IPS-18c (cell line): ENCODE results near the gene TMEM43.

Experiments used
- H3K4me3 ChIP-seq: 2 replicates; pipeline ENCODE4 v1.7.0; 2013; ENCODE audit warnings: low read depth, mild to moderate bottlenecking, low read length, moderate library complexity; ENCODE audit not compliant: insufficient read depth
- H3K9me3 ChIP-seq: one replicate; pipeline ENCODE4 v1.6.1; 2013; ENCODE audit warnings: mild to moderate bottlenecking, low read length, moderate library complexity; ENCODE audit not compliant: control insufficient read depth, insufficient read depth

TMEM43 gene

DNA sequence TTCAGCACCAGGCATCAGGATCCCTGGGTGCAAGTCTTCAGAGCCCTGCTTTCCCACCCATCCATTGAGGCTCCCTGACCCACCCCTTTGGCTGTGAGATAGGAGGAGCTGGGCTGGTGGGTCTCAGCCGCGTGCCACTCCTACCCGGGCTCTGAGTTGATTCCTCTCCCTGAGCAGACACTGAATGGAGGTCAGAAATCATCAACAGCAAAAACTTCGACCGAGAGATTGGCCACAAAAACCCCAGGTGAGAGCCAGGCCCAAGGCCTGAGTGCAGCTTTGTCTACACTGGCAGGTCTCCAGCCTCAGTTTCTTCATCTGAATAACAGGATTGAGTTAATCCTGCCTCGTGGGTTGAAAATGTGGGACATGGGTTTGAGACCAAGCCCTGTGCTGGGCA, 7.8 kb downstream of the TMEM43 start:
- H3K4me3 ChIP-seq = no peak overlapping the region
- no peaks in the 10 kb centered on the region for H3K9me3 ChIP-seq

DNA sequence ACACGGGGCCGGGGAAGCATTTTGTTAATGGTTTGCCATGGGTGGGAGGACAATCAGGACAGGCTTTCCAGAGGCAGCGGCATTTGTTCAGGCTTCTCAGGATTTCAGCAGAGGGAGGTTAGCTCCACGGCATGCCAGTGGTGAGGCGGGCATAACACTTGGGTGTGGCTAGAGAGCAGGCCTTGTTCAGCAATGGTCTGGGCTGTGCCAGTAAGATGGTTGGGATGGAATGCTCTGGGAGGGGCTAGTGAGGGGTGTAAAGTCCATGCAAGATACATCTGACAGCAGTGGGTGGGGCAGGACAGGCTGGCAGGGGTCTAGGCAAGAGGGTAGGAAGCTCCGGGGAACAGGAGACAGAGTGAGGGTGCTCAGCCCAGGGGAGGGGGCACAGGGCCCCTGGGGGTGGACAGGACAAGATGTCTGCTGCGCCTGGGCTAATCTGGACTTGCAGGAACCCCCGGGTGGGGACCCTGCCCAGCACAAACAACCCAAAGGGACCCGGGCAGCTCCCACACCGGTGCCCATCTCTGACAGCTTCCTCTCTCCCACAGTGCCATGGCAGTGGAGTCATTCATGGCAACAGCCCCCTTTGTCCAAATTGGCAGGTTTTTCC, 8.4 kb downstream of the TMEM43 start:
- Histone ChIP-seq H3K4me3 (no peak overlapping the region), H3K9me3 (no peaks in the 10 kb centered on the region)

DNA sequence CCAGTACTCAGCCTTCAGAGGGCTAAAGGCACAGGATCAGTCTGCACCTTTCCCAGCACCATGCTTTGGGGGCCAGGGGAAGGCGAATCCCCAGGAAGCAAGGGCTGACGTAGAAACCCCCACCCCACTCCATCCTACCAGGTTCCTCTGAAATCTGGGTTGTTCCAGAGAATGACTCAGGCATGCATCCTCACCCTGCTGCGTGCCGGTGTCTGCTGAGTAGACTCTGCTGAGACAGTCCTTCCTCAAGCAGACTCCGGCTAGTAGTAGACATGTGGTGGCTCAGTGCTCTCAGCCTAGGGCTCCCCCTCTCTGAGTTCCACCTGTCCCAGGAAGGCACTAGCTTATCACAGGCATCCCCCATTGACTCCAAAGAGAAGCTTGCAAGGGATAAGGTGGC, 9.0 kb downstream of the TMEM43 start:
- no peaks in the 10 kb centered on the region for H3K9me3 ChIP-seq
- H3K4me3 ChIP-seq = no peak overlapping the region

DNA sequence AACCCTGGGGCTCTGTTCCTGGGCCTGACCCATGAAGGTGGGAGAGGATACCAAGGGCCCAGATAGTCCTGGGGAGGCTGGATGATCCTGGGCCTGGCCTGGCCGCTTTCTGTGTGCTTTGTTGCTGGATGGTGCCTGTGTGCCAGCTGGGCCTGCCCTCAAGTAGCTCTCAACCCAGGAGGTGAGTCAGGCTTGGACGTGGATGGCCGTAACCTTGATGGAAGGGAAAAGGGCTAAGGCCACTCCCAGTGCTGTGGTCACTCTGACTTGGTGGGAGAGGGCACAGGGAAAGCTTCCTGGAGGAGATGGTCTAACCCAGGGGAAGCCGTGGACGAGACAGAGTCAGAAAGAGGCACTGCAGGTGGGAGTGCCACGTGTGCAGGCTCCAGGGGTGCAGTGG, 9.4 kb downstream of the TMEM43 start:
- Histone ChIP-seq H3K9me3 (no peaks in the 10 kb centered on the region), H3K4me3 (no peak overlapping the region)

DNA sequence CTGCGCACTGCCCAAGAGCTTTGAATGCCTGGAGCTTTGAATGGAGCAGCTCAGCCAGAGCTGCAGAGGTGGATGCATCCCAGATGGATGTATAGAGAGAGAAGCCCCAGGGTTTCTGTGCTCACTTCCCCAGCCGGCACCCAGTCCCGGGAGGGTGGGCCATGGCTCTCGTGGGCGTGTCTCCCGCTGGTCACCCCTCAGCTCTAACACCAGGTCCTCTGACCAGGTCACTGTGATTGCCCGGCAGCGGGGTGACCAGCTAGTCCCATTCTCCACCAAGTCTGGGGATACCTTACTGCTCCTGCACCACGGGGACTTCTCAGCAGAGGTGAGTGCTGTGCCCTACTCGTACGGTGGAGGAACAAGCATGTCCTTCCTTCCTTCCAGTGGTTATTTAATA, 10.7 kb downstream of the TMEM43 start:
- Histone ChIP-seq H3K4me3 (no peak overlapping the region), H3K9me3 (no peaks in the 10 kb centered on the region)

- no peaks in the 10 kb centered on the region for H3K9me3 ChIP-seq
- H3K4me3 ChIP-seq = no peak overlapping the region
Observed at GRCh38 chr3:14137004-14137403, 12.2 kb downstream of the TMEM43 start.

DNA sequence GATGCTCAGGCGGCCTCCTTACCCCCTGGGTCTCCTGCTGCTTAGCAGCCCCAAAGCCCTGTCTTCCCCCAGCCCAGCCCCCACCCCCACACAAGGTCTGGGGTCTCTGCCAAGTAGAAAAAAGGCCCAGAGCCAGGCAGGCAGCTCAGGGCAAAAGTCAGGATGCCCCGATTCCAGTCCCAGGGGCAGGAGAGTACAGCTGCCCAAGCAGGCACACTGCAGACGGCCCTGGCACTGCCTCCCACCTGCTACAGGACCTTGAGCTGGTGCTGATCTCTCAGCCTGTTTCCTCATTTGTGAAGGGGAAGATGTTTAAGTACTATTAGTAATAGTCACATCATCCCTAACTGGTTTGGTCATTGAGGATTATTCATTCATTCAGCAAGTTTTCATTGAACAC, 12.6 kb downstream of the TMEM43 start:
- Histone ChIP-seq H3K9me3 (peaks cover 2% of the 10 kb centered on the region), H3K4me3 (no peak overlapping the region)

DNA sequence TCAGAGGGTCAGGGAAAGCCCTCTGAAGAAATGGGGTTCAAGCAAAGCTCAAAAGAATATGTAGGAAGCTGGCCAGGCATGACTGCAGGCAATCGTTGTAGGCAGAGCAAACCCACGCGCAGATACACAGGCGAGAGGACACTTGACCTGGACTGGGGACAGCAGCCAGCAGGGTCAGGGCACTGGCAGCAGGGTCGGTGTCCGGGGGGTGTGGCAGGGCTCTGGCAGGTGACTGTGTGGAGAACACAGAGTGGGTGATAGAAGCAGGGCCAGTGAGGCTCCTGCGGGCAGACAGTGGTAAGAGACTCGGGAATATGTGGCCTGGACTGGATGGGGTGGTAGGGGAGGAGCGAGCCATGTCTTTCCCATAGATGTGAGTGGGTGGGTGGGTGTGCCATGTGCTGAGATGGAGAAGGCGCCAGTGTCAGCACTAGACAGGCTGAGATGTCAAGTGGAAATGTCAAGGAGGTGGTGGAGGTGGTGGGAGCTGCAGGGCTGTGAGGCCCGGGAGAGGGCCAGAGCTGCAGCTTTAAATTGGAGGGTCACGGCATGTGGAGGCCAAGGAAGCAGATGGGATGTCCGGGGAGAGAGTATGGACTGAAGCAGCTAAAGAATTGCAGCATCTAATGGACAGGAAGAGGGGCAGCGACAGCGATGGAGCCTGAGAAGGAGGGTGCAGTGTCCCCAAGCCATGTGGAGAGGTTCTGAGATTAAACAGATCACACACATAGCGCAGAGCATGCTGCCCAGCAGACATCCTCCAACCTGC, 13.4 kb downstream of the TMEM43 start:
- Histone ChIP-seq H3K4me3 (no peak overlapping the region), H3K9me3 (peaks cover 2% of the 10 kb centered on the region)

DNA sequence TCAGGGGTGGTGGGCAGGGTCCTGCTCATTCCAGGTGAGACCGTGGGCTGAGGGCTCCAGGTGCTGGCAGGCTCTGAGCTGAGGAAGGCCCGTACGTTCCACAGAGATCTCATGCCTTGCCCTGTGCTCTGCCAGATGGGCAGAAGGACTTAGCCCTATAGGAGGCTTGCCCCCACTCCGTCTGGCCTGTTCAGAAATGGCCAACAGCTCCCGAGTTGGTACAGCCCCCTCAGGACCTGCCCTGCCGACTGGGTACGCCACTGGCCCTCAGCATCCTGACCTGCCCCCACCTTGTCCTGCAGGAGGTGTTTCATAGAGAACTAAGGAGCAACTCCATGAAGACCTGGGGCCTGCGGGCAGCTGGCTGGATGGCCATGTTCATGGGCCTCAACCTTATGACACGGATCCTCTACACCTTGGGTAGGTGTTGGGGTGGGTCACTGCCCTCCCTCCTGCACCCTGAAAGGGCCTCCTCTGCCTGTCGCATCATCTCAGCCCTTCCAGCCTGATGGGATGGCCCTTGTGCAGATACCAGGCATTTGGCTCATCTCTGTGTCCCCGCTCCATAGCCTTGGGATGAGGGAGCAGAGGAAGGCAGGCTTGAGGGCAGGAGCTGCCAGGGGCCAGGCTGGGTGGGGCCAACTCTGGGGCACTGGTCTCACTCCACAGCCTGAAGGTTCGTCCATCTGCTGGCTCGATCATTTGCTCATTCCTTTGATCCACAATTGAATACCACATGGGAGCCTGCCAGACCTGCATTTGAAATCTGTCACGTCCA, 14.2 kb downstream of the TMEM43 start:
- peaks cover 2% of the 10 kb centered on the region for H3K9me3 ChIP-seq
- H3K4me3 ChIP-seq = no peak overlapping the region

DNA sequence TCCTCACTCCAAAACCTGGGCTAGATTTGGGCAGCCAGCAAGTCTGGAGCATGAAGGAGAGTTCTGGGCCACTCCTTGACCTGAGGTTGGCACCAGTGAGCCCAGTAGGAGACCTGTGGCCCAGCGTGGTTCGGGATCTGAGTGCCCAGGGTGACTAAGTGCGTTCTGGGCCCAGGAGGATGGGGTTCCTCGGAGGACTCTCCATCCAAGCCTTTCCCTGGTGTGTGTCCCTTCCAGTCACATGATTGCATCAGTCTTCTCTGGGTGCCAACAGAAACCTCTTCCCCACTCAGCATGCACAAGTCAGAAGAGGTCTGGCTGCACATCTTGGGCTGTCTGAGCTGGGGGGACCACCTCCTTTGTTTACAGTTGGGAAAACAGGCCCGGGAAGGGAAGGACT, 14.9 kb downstream of the TMEM43 start:
- no peak overlapping the region for H3K4me3 ChIP-seq

GRCh38 chr3:14140668-14141067, 15.8 kb downstream of the TMEM43 start:
- H3K4me3 ChIP-seq = no peak overlapping the region
- H3K9me3 ChIP-seq = peaks cover 2% of the 10 kb centered on the region

More for the DNA sequence above, 14.9 kb downstream of the TMEM43 start:
- peaks cover 2% of the 10 kb centered on the region for H3K9me3 ChIP-seq

DNA sequence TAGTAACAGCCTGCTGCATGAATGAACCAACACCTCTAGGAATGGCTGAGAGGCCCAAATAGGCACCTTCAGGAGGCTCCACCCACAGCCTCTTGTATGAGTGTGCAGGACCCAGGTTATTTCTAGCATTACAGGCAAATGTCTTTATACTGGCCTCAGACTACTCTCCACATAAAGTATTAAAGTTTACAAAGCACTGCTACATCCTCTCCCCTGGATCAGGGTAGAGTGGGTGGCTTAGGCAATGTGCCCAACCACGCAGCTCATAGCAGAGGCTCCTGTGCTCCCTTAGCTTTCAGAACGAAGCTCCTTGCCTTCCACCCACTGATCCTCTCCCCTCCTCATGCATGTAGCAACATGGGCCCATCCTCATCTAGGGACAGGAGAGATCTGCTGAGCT, 16.3 kb downstream of the TMEM43 start:
- Histone ChIP-seq H3K4me3 (no peak overlapping the region), H3K9me3 (peaks cover 2% of the 10 kb centered on the region)

DNA sequence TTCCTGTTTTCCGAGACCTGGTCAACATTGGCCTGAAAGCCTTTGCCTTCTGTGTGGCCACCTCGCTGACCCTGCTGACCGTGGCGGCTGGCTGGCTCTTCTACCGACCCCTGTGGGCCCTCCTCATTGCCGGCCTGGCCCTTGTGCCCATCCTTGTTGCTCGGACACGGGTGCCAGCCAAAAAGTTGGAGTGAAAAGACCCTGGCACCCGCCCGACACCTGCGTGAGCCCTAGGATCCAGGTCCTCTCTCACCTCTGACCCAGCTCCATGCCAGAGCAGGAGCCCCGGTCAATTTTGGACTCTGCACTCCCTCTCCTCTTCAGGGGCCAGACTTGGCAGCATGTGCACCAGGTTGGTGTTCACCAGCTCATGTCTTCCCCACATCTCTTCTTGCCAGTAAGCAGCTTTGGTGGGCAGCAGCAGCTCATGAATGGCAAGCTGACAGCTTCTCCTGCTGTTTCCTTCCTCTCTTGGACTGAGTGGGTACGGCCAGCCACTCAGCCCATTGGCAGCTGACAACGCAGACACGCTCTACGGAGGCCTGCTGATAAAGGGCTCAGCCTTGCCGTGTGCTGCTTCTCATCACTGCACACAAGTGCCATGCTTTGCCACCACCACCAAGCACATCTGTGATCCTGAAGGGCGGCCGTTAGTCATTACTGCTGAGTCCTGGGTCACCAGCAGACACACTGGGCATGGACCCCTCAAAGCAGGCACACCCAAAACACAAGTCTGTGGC, 16.9 kb downstream of the TMEM43 start:
- H3K9me3 ChIP-seq = peaks cover 2% of the 10 kb centered on the region
- no peak overlapping the region for H3K4me3 ChIP-seq

GRCh38 chr3:14142567-14143270, 17.9 kb downstream of the TMEM43 start:
- no peak overlapping the region for H3K4me3 ChIP-seq
- peaks cover 2% of the 10 kb centered on the region for H3K9me3 ChIP-seq

- Histone ChIP-seq H3K4me3 (no peak overlapping the region), H3K9me3 (peaks cover 2% of the 10 kb centered on the region)
Observed at GRCh38 chr3:14143271-14144225, 18.7 kb downstream of the TMEM43 start.
